ENCODE measurements around the gene ZNF219.

ZNF219 gene

DNA sequence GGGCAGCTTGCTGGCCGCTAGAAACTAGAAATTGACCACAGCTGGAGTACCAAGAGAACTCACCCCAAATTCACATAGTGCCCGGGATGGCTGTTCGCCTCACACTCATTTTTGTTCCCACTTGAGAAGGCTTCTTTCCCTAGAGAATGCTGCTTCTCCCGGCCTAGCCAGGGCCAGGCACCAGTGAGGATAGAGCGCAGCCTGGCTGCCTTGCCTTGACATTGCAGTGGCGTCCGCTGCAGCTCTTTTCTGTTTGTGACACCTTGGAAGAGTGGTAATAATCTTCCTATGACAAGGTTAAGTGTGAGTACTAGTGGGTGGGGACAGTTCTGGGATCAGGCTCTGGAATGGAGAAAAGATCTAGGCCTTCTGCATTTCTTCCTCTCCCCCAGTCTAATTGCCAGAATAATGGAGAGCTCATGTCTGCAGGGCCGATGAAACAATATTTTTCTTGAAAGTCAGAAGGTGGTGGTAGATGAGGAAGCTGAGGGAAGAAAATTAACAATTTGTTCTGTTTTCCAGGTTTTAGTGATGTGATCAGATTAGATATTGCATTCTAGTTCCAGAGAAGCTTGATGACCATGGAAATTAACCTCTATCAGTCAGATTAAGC, 6.1 kb upstream of the ZNF219 start:
- Histone ChIP-seq H3K4me2 (ENCODE audit: insufficient read depth, low read length) (peak overlapping the region; percentile 92), H3K9ac (ENCODE audit: low read depth, low read length) (peak overlapping the region; percentile 85), H3K27ac (ENCODE audit: low read length) (peak overlapping the region; percentile 95), H3K79me2 (ENCODE audit: insufficient read depth, low read length) (peaks cover 25% of the 10 kb centered on the region), H3K4me3 (ENCODE audit: low read depth in 1 of 2, low read length in 2 of 2) (peak overlapping the region; percentile 44 to 77), H2AFZ (ENCODE audit: low read depth, low read length) (peak overlapping the region; percentile 81), H3K27me3 (ENCODE audit: insufficient read depth, low read length, poor library complexity) (no peaks in the 10 kb centered on the region), H3K9me3 (ENCODE audit: insufficient read depth, low read length, severe bottlenecking) (no peaks in the 10 kb centered on the region), H3K36me3 (ENCODE audit: insufficient read depth, low read length) (no peaks in the 10 kb centered on the region), H3K4me1 (ENCODE audit: insufficient read depth, low read length) (peaks cover 52% of the 10 kb centered on the region), H4K20me1 (ENCODE audit: insufficient read depth, low read length) (no peaks in the 10 kb centered on the region)
- DNase-seq (peak; percentile 78), ATAC-seq (ENCODE audit: insufficient read depth, low read depth) (peak; percentile 59)
- TF ChIP-seq, protein P1, sequence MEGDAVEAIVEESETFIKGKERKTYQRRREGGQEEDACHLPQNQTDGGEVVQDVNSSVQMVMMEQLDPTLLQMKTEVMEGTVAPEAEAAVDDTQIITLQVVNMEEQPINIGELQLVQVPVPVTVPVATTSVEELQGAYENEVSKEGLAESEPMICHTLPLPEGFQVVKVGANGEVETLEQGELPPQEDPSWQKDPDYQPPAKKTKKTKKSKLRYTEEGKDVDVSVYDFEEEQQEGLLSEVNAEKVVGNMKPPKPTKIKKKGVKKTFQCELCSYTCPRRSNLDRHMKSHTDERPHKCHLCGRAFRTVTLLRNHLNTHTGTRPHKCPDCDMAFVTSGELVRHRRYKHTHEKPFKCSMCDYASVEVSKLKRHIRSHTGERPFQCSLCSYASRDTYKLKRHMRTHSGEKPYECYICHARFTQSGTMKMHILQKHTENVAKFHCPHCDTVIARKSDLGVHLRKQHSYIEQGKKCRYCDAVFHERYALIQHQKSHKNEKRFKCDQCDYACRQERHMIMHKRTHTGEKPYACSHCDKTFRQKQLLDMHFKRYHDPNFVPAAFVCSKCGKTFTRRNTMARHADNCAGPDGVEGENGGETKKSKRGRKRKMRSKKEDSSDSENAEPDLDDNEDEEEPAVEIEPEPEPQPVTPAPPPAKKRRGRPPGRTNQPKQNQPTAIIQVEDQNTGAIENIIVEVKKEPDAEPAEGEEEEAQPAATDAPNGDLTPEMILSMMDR (IDR thresholded peaks at IDR 0.05; ENCODE audit: borderline replicate concordance, extremely low read depth, low read length, poor library complexity, severe bottlenecking): peak; percentile 99
- no peak for TF ChIP-seq EZH2 (IDR thresholded peaks at IDR 0.05; ENCODE audit: borderline replicate concordance, low read depth, low read length, severe bottlenecking)

- peak; percentile 85 for ATAC-seq (ENCODE audit: insufficient read depth, low read depth)
- Histone ChIP-seq H3K36me3 (ENCODE audit: insufficient read depth, low read length) (no peaks in the 10 kb centered on the region), H3K27ac (ENCODE audit: low read length) (peak overlapping the region; percentile 95), H3K4me1 (ENCODE audit: insufficient read depth, low read length) (peaks cover 59% of the 10 kb centered on the region), H4K20me1 (ENCODE audit: insufficient read depth, low read length) (no peaks in the 10 kb centered on the region), H2AFZ (ENCODE audit: low read depth, low read length) (peak overlapping the region; percentile 81), H3K9ac (ENCODE audit: low read depth, low read length) (peak overlapping the region; percentile 85), H3K4me2 (ENCODE audit: insufficient read depth, low read length) (peak overlapping the region; percentile 92), H3K79me2 (ENCODE audit: insufficient read depth, low read length) (peaks cover 25% of the 10 kb centered on the region), H3K27me3 (ENCODE audit: insufficient read depth, low read length, poor library complexity) (no peaks in the 10 kb centered on the region), H3K9me3 (ENCODE audit: insufficient read depth, low read length, severe bottlenecking) (no peaks in the 10 kb centered on the region), H3K4me3 (ENCODE audit: low read depth in 1 of 2, low read length in 2 of 2) (peak overlapping the region; percentile 44 to 77)
- TF ChIP-seq EZH2 (IDR thresholded peaks at IDR 0.05; ENCODE audit: borderline replicate concordance, low read depth, low read length, severe bottlenecking): no peak
- TF ChIP-seq, protein P1 (IDR thresholded peaks at IDR 0.05; ENCODE audit: borderline replicate concordance, extremely low read depth, low read length, poor library complexity, severe bottlenecking): peak; percentile 86
- peak; percentile 96 for DNase-seq
Measured at GRCh38 chr14:21103710-21104447, 5.4 kb upstream of the ZNF219 start.

- H2AFZ ChIP-seq (ENCODE audit: low read depth, low read length): peak overlapping the region; percentile 81
- no peaks in the 10 kb centered on the region for H3K36me3 ChIP-seq (ENCODE audit: insufficient read depth, low read length)
- H3K9me3 ChIP-seq (ENCODE audit: insufficient read depth, low read length, severe bottlenecking): no peaks in the 10 kb centered on the region
- H3K4me1 ChIP-seq (ENCODE audit: insufficient read depth, low read length): peaks cover 62% of the 10 kb centered on the region
- peak overlapping the region; percentile 44 to 77 for H3K4me3 ChIP-seq (ENCODE audit: low read depth in 1 of 2, low read length in 2 of 2)
- TF ChIP-seq, protein P1 (IDR thresholded peaks at IDR 0.05; ENCODE audit: borderline replicate concordance, extremely low read depth, low read length, poor library complexity, severe bottlenecking): no peak
- TF ChIP-seq EZH2 (IDR thresholded peaks at IDR 0.05; ENCODE audit: borderline replicate concordance, low read depth, low read length, severe bottlenecking): no peak
- H4K20me1 ChIP-seq (ENCODE audit: insufficient read depth, low read length): no peaks in the 10 kb centered on the region
- peak overlapping the region; percentile 85 for H3K9ac ChIP-seq (ENCODE audit: low read depth, low read length)
- peak overlapping the region; percentile 95 for H3K27ac ChIP-seq (ENCODE audit: low read length)
- no peak for DNase-seq
- peak overlapping the region; percentile 92 for H3K4me2 ChIP-seq (ENCODE audit: insufficient read depth, low read length)
- no peaks in the 10 kb centered on the region for H3K27me3 ChIP-seq (ENCODE audit: insufficient read depth, low read length, poor library complexity)
- ATAC-seq (ENCODE audit: insufficient read depth, low read depth): peak; percentile 1; the same call in 2 of the 3 replicates
- H3K79me2 ChIP-seq (ENCODE audit: insufficient read depth, low read length): peaks cover 25% of the 10 kb centered on the region
Measured at GRCh38 chr14:21103411-21103709, 4.9 kb upstream of the ZNF219 start.
